ENCODE measurements around the gene CDT1.

Gene CDT1

DNA sequence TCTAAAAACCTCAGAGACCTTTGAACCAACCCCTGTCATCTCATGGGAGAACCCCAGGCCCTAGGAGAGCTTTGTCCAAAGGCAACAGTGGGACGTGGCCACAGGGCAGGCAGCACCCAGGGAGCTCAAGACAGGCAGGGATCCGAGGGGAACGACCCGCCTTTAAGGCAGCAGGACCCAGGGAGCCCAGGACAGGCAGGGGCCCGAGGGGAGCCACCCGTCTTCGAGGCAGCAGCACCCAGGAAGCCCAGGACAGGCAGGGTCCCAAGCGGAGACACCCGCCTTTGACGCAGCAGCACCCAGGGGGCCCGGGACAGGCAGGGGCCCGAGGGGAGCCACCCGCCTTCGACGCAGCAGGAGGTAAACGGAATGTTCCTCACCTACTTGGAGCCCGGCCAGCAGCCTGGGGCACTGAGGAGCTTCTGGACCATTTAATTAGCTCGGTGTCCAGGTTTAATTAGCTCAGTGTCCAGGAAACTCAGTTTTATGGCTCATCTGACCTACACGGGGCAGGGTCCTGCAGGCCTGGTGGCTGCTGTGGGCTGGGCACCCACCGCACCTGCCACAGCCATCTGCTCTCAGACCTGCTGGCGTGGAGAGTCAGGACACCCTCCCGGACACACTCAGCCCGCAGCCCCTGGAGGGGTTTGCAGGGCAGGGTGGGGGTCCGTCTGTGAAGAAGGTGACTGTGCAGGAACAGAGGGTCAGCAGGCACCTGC lies 43.0 kb upstream of the CDT1 start:
- Histone ChIP-seq H3K4me3 (ENCODE audit: low read length in 2 of 2) (peak overlapping the region in 1 of 2 donors; percentile 18), H3K9me3 (ENCODE audit: control insufficient read depth in 2 of 2, low read length in 2 of 2) (no peaks in the 10 kb centered on the region), H3K36me3 (ENCODE audit: control insufficient read depth in 2 of 2, insufficient read depth in 2 of 2, low read length in 2 of 2) (no peaks in the 10 kb centered on the region), H3K9ac (ENCODE audit: low read depth in 1 of 2, low read length in 2 of 2) (peak overlapping the region in 1 of 2 donors; percentile 53), H3K27ac (ENCODE audit: low read depth in 2 of 2, low read length in 2 of 2) (peak overlapping the region; percentile 71 to 75), H3K27me3 (ENCODE audit: control insufficient read depth in 2 of 2, insufficient read depth in 2 of 2, low read length in 2 of 2) (no peaks in the 10 kb centered on the region), H3K4me1 (ENCODE audit: control insufficient read depth in 2 of 2, insufficient read depth in 2 of 2, low read length in 2 of 2) (peaks cover 29 to 56% of the 10 kb centered on the region in 2 donors)

DNA sequence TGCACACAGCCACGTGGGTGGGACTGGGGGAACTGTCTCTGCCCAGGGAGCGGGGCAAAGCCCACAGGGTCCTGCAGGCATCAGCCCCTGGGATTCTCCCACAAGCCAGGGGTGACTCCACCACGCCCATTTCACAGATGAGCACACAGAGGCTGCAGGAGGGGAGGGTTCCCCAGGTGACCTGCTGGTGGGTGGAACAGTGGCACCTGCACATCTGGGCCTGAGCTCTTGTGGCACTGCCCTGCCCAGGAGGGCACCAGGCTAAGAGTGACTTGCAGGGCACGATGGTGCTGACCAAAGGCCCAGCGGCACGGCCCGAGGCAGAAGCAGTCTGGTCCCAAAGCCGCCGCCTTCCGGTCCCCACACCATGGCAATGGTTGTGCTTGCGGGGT lies 42.5 kb upstream of the CDT1 start:
- peak overlapping the region in 1 of 2 donors; percentile 6 for H3K4me3 ChIP-seq (ENCODE audit: low read length in 2 of 2)
- H3K9ac ChIP-seq (ENCODE audit: low read depth in 1 of 2, low read length in 2 of 2) = no peak overlapping the region
- peak overlapping the region; percentile 40 to 71 for H3K27ac ChIP-seq (ENCODE audit: low read depth in 2 of 2, low read length in 2 of 2)
- peaks cover 29 to 53% of the 10 kb centered on the region in 2 donors for H3K4me1 ChIP-seq (ENCODE audit: control insufficient read depth in 2 of 2, insufficient read depth in 2 of 2, low read length in 2 of 2)
- H3K9me3 ChIP-seq (ENCODE audit: control insufficient read depth in 2 of 2, low read length in 2 of 2) = no peaks in the 10 kb centered on the region
- H3K27me3 ChIP-seq (ENCODE audit: control insufficient read depth in 2 of 2, insufficient read depth in 2 of 2, low read length in 2 of 2) = no peaks in the 10 kb centered on the region
- H3K36me3 ChIP-seq (ENCODE audit: control insufficient read depth in 2 of 2, insufficient read depth in 2 of 2, low read length in 2 of 2) = no peaks in the 10 kb centered on the region

DNA sequence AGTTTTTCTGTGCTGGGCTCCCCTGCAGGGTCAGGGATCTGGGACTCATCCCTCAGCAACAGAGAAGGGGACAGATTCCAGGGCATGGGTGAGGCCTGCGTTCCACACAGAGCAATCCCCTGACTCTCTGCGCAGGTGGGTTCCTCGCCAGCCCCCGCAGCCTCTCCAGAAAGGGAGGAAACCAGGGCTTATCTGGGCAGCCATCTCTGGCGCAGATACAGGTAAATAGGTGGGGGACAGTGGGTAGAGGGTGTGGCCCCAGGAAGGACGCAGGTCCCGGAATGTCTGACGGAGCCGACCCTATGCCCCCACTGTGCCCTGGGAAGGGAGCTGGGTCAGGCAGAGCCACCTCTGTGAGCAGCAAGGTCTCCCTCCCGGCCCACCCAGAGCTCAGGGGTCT lies 41.8 kb upstream of the CDT1 start:
- Histone ChIP-seq H3K27me3 (ENCODE audit: control insufficient read depth in 2 of 2, insufficient read depth in 2 of 2, low read length in 2 of 2) (no peaks in the 10 kb centered on the region), H3K36me3 (ENCODE audit: control insufficient read depth in 2 of 2, insufficient read depth in 2 of 2, low read length in 2 of 2) (no peaks in the 10 kb centered on the region), H3K4me3 (ENCODE audit: low read length in 2 of 2) (no peak overlapping the region), H3K9ac (ENCODE audit: low read depth in 1 of 2, low read length in 2 of 2) (peak overlapping the region in 1 of 2 donors; percentile 26), H3K4me1 (ENCODE audit: control insufficient read depth in 2 of 2, insufficient read depth in 2 of 2, low read length in 2 of 2) (peaks cover 29 to 53% of the 10 kb centered on the region in 2 donors), H3K9me3 (ENCODE audit: control insufficient read depth in 2 of 2, low read length in 2 of 2) (no peaks in the 10 kb centered on the region), H3K27ac (ENCODE audit: low read depth in 2 of 2, low read length in 2 of 2) (peak overlapping the region in 1 of 2 donors; percentile 22)

DNA sequence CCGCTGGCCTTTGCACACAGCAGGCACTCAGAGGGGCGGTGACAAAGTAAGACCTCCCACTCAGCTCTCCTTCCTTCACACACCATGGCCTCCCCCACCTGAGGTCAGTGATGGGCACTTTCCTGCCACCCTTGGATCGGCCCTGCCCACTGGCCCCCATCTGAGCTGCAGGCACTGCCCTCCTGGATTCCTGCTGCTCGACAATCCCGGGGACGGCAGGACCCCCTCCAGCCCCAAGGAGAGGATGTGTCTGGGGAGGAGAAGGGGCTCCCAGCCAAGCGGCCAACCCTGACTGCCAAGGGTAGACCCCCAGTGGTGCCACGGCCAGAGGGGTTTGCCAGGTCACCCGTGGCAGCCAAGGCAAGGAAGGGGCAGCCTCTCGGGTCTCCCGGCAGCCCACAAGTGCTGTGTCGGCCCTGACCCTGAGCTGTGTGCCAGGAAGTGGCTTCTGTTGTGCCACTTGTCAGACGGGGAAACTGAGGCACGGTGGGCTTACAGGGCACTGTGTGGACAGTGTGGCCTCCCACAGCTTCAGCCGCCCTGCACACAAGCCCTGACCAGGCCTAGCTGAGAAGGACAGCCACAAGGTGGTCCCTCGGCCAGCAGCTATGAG lies 41.2 kb upstream of the CDT1 start:
- Histone ChIP-seq H3K27ac (ENCODE audit: low read depth in 2 of 2, low read length in 2 of 2) (peak overlapping the region in 1 of 2 donors; percentile 22), H3K36me3 (ENCODE audit: control insufficient read depth in 2 of 2, insufficient read depth in 2 of 2, low read length in 2 of 2) (no peaks in the 10 kb centered on the region), H3K9ac (ENCODE audit: low read depth in 1 of 2, low read length in 2 of 2) (peak overlapping the region in 1 of 2 donors; percentile 26), H3K9me3 (ENCODE audit: control insufficient read depth in 2 of 2, low read length in 2 of 2) (no peaks in the 10 kb centered on the region), H3K4me1 (ENCODE audit: control insufficient read depth in 2 of 2, insufficient read depth in 2 of 2, low read length in 2 of 2) (peaks cover 30 to 54% of the 10 kb centered on the region in 2 donors), H3K4me3 (ENCODE audit: low read length in 2 of 2) (no peak overlapping the region), H3K27me3 (ENCODE audit: control insufficient read depth in 2 of 2, insufficient read depth in 2 of 2, low read length in 2 of 2) (no peaks in the 10 kb centered on the region)

DNA sequence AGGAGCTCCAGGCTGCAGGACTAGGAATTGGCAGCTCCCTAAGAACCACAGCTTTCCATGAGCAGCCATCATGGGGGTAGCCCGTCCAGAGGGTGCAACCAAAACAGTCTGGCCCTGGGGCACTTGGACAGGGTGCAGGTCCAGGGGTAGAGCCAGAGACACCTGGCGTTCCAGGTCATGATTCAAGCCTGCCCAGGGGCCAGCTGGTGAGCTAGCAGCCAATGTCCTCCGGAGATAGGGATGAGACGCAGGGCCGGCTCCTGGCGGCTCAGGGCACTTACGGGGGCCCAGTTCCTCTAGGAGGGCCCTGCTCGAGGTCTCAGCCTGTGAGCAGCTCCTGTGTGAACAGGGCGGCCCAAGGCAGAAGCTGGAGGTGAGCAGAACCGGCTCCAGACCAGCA lies 40.6 kb upstream of the CDT1 start:
- H3K27ac ChIP-seq (ENCODE audit: low read depth in 2 of 2, low read length in 2 of 2) = peak overlapping the region in 1 of 2 donors; percentile 1
- no peak overlapping the region for H3K9ac ChIP-seq (ENCODE audit: low read depth in 1 of 2, low read length in 2 of 2)
- H3K4me3 ChIP-seq (ENCODE audit: low read length in 2 of 2) = no peak overlapping the region
- no peaks in the 10 kb centered on the region for H3K27me3 ChIP-seq (ENCODE audit: control insufficient read depth in 2 of 2, insufficient read depth in 2 of 2, low read length in 2 of 2)
- H3K4me1 ChIP-seq (ENCODE audit: control insufficient read depth in 2 of 2, insufficient read depth in 2 of 2, low read length in 2 of 2) = peaks cover 36 to 60% of the 10 kb centered on the region in 2 donors
- H3K36me3 ChIP-seq (ENCODE audit: control insufficient read depth in 2 of 2, insufficient read depth in 2 of 2, low read length in 2 of 2) = no peaks in the 10 kb centered on the region
- H3K9me3 ChIP-seq (ENCODE audit: control insufficient read depth in 2 of 2, low read length in 2 of 2) = no peaks in the 10 kb centered on the region

DNA sequence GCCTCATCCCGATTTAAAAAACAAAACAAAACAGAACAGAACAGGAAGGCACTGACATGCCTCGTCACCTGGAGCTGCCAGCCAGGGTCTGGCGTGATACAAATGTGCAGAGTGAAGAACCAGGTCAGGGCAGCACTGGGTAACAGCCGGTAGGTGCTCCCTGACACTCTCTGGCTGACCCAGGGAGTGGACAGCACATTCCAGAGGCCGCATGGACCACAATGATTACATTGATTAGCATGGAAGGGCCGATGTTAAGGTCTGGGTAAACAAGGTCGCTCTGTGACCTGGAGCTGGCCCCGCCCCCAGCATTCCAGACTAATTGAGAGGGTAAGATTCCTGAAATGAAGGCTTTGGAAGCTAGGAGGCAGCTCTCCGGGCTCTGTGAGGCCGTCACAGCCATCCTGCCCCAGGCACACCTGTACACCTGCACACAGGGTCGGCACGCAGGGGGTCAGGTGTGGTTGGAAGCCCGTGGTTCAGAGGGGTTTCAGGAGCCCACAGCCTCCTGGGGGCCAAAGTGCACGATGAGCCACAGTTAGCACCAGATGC lies 40.0 kb upstream of the CDT1 start:
- peak overlapping the region in 1 of 2 donors; percentile 1 for H3K27ac ChIP-seq (ENCODE audit: low read depth in 2 of 2, low read length in 2 of 2)
- H3K9ac ChIP-seq (ENCODE audit: low read depth in 1 of 2, low read length in 2 of 2) = no peak overlapping the region
- H3K27me3 ChIP-seq (ENCODE audit: control insufficient read depth in 2 of 2, insufficient read depth in 2 of 2, low read length in 2 of 2) = no peaks in the 10 kb centered on the region
- H3K9me3 ChIP-seq (ENCODE audit: control insufficient read depth in 2 of 2, low read length in 2 of 2) = no peaks in the 10 kb centered on the region
- H3K4me1 ChIP-seq (ENCODE audit: control insufficient read depth in 2 of 2, insufficient read depth in 2 of 2, low read length in 2 of 2) = peaks cover 40 to 65% of the 10 kb centered on the region in 2 donors
- H3K4me3 ChIP-seq (ENCODE audit: low read length in 2 of 2) = no peak overlapping the region
- H3K36me3 ChIP-seq (ENCODE audit: control insufficient read depth in 2 of 2, insufficient read depth in 2 of 2, low read length in 2 of 2) = no peaks in the 10 kb centered on the region

DNA sequence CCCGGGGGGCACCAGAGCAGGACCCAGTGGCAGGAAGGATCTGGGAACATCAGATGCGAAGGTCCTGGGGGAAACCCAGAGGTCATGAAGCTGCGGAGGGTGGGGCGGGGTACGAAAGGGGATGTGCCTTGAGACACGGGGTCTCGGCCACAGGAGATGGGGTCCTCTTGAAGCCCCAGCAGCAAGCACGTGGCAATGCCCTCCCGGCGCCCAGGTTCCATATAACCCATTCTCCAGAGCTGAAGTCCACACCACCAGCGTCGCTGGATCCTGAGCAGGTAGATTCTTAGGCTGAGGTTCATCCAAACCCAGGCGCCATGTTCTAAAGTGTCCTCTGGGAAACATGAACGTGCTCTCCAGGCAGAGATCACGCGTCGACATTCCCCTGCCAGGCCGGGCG lies 39.5 kb upstream of the CDT1 start:
- Histone ChIP-seq H3K27ac (ENCODE audit: low read depth in 2 of 2, low read length in 2 of 2) (no peak overlapping the region), H3K9ac (ENCODE audit: low read depth in 1 of 2, low read length in 2 of 2) (no peak overlapping the region), H3K27me3 (ENCODE audit: control insufficient read depth in 2 of 2, insufficient read depth in 2 of 2, low read length in 2 of 2) (no peaks in the 10 kb centered on the region)

DNA sequence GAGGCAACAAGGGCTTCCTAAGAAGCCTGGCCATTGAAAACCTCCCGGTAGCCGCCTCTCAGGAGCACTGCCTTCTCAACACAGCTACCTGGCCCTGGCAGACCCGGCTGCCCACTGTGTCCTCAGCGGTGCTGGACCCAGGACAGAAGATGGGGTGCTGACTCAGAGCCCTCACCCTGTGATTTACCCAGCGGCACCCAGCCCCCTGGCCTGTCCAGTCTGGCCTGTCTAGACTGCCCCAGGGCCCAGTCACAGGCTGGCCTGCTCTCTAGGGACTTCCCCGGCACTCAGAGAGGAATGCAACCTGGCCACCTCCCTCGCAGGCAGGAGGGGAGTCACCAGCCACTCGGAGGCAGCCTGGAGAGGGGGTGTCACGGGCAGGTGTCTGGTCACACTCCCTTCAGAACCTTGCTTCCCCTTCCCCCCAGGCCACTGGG lies 38.7 kb upstream of the CDT1 start:
- no peak overlapping the region for H3K27ac ChIP-seq (ENCODE audit: low read depth in 2 of 2, low read length in 2 of 2)
- H3K9me3 ChIP-seq (ENCODE audit: control insufficient read depth in 2 of 2, low read length in 2 of 2) = no peaks in the 10 kb centered on the region
- no peak overlapping the region for H3K4me3 ChIP-seq (ENCODE audit: low read length in 2 of 2)
- peaks cover 49 to 61% of the 10 kb centered on the region in 2 donors for H3K4me1 ChIP-seq (ENCODE audit: control insufficient read depth in 2 of 2, insufficient read depth in 2 of 2, low read length in 2 of 2)
- H3K9ac ChIP-seq (ENCODE audit: low read depth in 1 of 2, low read length in 2 of 2) = no peak overlapping the region
- H3K36me3 ChIP-seq (ENCODE audit: control insufficient read depth in 2 of 2, insufficient read depth in 2 of 2, low read length in 2 of 2) = no peaks in the 10 kb centered on the region
- H3K27me3 ChIP-seq (ENCODE audit: control insufficient read depth in 2 of 2, insufficient read depth in 2 of 2, low read length in 2 of 2) = no peaks in the 10 kb centered on the region

More for the DNA sequence above, 39.5 kb upstream of the CDT1 start:
- Histone ChIP-seq H3K4me1 (ENCODE audit: control insufficient read depth in 2 of 2, insufficient read depth in 2 of 2, low read length in 2 of 2) (peaks cover 45 to 65% of the 10 kb centered on the region in 2 donors), H3K4me3 (ENCODE audit: low read length in 2 of 2) (no peak overlapping the region), H3K36me3 (ENCODE audit: control insufficient read depth in 2 of 2, insufficient read depth in 2 of 2, low read length in 2 of 2) (no peaks in the 10 kb centered on the region), H3K9me3 (ENCODE audit: control insufficient read depth in 2 of 2, low read length in 2 of 2) (no peaks in the 10 kb centered on the region)

DNA sequence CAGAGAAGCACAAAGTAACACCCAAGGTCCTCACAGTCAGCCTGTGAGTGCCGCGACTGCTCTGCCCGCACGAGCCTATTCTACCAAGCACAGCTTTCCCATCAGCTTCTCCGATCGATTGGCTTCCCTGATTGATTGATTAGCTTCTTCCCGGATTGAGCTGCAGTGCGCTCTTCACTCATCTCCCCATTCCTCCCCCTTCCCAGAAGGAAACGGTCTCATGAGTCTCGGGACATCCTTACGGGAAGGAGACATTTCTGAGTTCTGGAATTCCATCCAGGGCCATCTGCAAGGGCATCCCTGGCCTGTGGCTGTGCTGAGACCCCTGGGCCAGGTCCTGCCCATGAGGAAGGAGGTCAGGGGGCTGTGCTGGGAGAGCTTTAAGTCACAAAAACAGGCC lies 36.6 kb upstream of the CDT1 start:
- H3K9me3 ChIP-seq (ENCODE audit: control insufficient read depth in 2 of 2, low read length in 2 of 2) = no peaks in the 10 kb centered on the region
- no peak overlapping the region for H3K9ac ChIP-seq (ENCODE audit: low read depth in 1 of 2, low read length in 2 of 2)
- peaks cover 49 to 58% of the 10 kb centered on the region in 2 donors for H3K4me1 ChIP-seq (ENCODE audit: control insufficient read depth in 2 of 2, insufficient read depth in 2 of 2, low read length in 2 of 2)
- H3K36me3 ChIP-seq (ENCODE audit: control insufficient read depth in 2 of 2, insufficient read depth in 2 of 2, low read length in 2 of 2) = no peaks in the 10 kb centered on the region
- H3K27ac ChIP-seq (ENCODE audit: low read depth in 2 of 2, low read length in 2 of 2) = no peak overlapping the region
- H3K4me3 ChIP-seq (ENCODE audit: low read length in 2 of 2) = no peak overlapping the region
- no peaks in the 10 kb centered on the region for H3K27me3 ChIP-seq (ENCODE audit: control insufficient read depth in 2 of 2, insufficient read depth in 2 of 2, low read length in 2 of 2)

DNA sequence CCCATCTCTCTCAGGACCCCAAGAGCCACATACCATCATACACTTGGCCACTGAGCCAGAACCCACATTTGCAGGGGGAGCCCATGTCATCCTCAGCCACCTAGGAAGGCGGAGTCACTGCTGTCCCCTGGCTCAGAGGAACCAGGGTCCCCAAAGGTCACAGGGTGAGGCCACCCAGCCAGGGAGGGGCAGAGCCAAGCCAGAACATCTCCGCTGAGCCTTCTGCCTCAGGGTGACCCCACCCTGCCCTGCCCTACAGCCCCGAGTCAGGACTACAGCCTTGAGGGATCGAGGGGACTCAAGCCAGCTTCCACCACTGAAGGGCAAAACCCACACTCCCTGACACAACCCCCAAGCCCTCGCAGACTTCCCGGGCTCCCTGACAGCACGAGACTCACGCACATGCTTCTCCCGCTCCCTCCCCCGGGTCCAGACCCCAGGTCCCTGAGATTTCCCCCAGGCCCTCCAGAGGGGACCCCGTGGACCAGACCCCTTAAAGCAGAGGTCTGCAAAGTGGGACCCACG lies 36.0 kb upstream of the CDT1 start:
- H3K4me3 ChIP-seq (ENCODE audit: low read length in 2 of 2) = no peak overlapping the region
- H3K27ac ChIP-seq (ENCODE audit: low read depth in 2 of 2, low read length in 2 of 2) = peak overlapping the region in 1 of 2 donors; percentile 52
- no peaks in the 10 kb centered on the region for H3K9me3 ChIP-seq (ENCODE audit: control insufficient read depth in 2 of 2, low read length in 2 of 2)
- H3K27me3 ChIP-seq (ENCODE audit: control insufficient read depth in 2 of 2, insufficient read depth in 2 of 2, low read length in 2 of 2) = no peaks in the 10 kb centered on the region
- H3K9ac ChIP-seq (ENCODE audit: low read depth in 1 of 2, low read length in 2 of 2) = no peak overlapping the region
- H3K36me3 ChIP-seq (ENCODE audit: control insufficient read depth in 2 of 2, insufficient read depth in 2 of 2, low read length in 2 of 2) = no peaks in the 10 kb centered on the region
- H3K4me1 ChIP-seq (ENCODE audit: control insufficient read depth in 2 of 2, insufficient read depth in 2 of 2, low read length in 2 of 2) = peaks cover 48 to 51% of the 10 kb centered on the region in 2 donors

Data from mucosa of rectum (tissue), 2 donors.